Activated T-helper 2 cell treated with anti-CD3 and anti-CD28 coated beads, Interferon-gamma antibody, Interleukin-2, Interleukin-4, amounts not matched to agents 10 μg/mL and 5 μg/mL and 100 μg/mL, durations not matched to agents 14 hours and 24 hours and 36 hours (primary cell): ENCODE measurements around the gene LRP1. TPM values are rescaled to one million over a fixed set of nuclear protein-coding genes. Genes with fewer than 3 reads are reported as not detected.

ENCODE experiments used
- DNase-seq: peaks from one replicate; pipeline ENCODE4 v3.0.0; 2021; ENCODE audit warnings: low spot score
- H3K27ac Mint-ChIP-seq: one replicate; pipeline ENCODE4 v1.8.0; 2021; ENCODE audit warnings: mixed read lengths
- H3K27me3 Mint-ChIP-seq: one replicate; pipeline ENCODE4 v1.8.0; 2021; ENCODE audit warnings: low read depth, mixed read lengths
- H3K36me3 Mint-ChIP-seq: one replicate; pipeline ENCODE4 v1.8.0; 2021; ENCODE audit warnings: low read depth, mixed read lengths
- H3K4me1 Mint-ChIP-seq: one replicate; pipeline ENCODE4 v1.8.0; 2021; ENCODE audit warnings: low read depth, mixed read lengths
- H3K4me3 Mint-ChIP-seq: one replicate; pipeline ENCODE4 v1.8.0; 2021; ENCODE audit warnings: low read depth, mild to moderate bottlenecking, moderate library complexity, mixed read lengths
- H3K9me3 Mint-ChIP-seq: one replicate; pipeline ENCODE4 v1.8.0; 2021; ENCODE audit warnings: mixed read lengths
- intact Hi-C: fragments of 100-400 bp; cut with micrococcal nuclease; formaldehyde crosslinking; loops from one replicate; pipeline ENCODE4 v1.15.1; 2023
- total RNA-seq: library from RNA; stranded (reverse); gene quantifications from 2 replicates; pipeline ENCODE4 v1.2.3, GENCODE V29; 2022

The LRP1 gene
- total RNA-seq, 1 donor from 2014 or later = 2.1 TPM

GRCh38 chr12:57126061-57126460 is 2.2 kb upstream of the LRP1 start:
- intact Hi-C loops = loop anchor here (5.0 kb wide), 1 partner anchor 119 kb away; the partner anchor contains the start of gene ZBTB39
- Mint-ChIP-seq H3K36me3 (peaks cover 3% of the 10 kb centered on the region), H3K4me1 (peaks cover 12% of the 10 kb centered on the region), H3K4me3 (no peak overlapping the region), H3K27ac (no peak overlapping the region), H3K27me3 (peaks cover 38% of the 10 kb centered on the region), H3K9me3 (peaks cover 19% of the 10 kb centered on the region)
- DNase-seq = no peak

- DNase-seq = no peak
- peak overlapping the region; percentile 10 for H3K4me3 Mint-ChIP-seq
- intact Hi-C loops = loop anchor here (5.0 kb wide), 1 partner anchor 119 kb away; the partner anchor contains the start of gene ZBTB39
- H3K9me3 Mint-ChIP-seq = peaks cover 19% of the 10 kb centered on the region
- H3K4me1 Mint-ChIP-seq = peaks cover 12% of the 10 kb centered on the region
- H3K27ac Mint-ChIP-seq = no peak overlapping the region
- peaks cover 40% of the 10 kb centered on the region for H3K27me3 Mint-ChIP-seq
- peaks cover 3% of the 10 kb centered on the region for H3K36me3 Mint-ChIP-seq
Observed at GRCh38 chr12:57126561-57126960, 1.7 kb upstream of the LRP1 start.

- H3K9me3 Mint-ChIP-seq = peaks cover 19% of the 10 kb centered on the region
- peak; percentile 61 for DNase-seq
- peaks cover 3% of the 10 kb centered on the region for H3K36me3 Mint-ChIP-seq
- H3K4me1 Mint-ChIP-seq = peaks cover 12% of the 10 kb centered on the region
- H3K27ac Mint-ChIP-seq = no peak overlapping the region
- peaks cover 43% of the 10 kb centered on the region for H3K27me3 Mint-ChIP-seq
- peak overlapping the region; percentile 78 for H3K4me3 Mint-ChIP-seq
- intact Hi-C loops = loop anchor here (5.0 kb wide), 1 partner anchor 120 kb away; the partner anchor contains the start of gene ZBTB39
Observed at GRCh38 chr12:57127101-57127725, 1.1 kb upstream of the LRP1 start.

GRCh38 chr12:57128519-57129247 is 400 bp downstream of the LRP1 start:
- Mint-ChIP-seq H3K27ac (no peak overlapping the region), H3K9me3 (peaks cover 8% of the 10 kb centered on the region), H3K36me3 (peaks cover 3% of the 10 kb centered on the region), H3K4me3 (peak overlapping the region; percentile 3), H3K27me3 (peaks cover 48% of the 10 kb centered on the region), H3K4me1 (peaks cover 12% of the 10 kb centered on the region)
- DNase-seq = no peak
- intact Hi-C loops = loop anchor here (5.0 kb wide), 1 partner anchor 121 kb away; the partner anchor contains the start of gene ZBTB39

- intact Hi-C loops = loop anchor here (5.0 kb wide), 1 partner anchor 122 kb away; the partner anchor contains the start of gene ZBTB39
- Mint-ChIP-seq H3K27ac (no peak overlapping the region), H3K9me3 (peaks cover under 1% of the 10 kb centered on the region), H3K36me3 (no peaks in the 10 kb centered on the region), H3K27me3 (peaks cover 50% of the 10 kb centered on the region), H3K4me1 (peaks cover 12% of the 10 kb centered on the region), H3K4me3 (peak overlapping the region; percentile 41)
- DNase-seq = no peak
Observed at GRCh38 chr12:57129321-57129842, 1.1 kb downstream of the LRP1 start.

GRCh38 chr12:57129889-57130288 is 1.6 kb downstream of the LRP1 start:
- Mint-ChIP-seq H3K27me3 (peaks cover 45% of the 10 kb centered on the region), H3K9me3 (no peaks in the 10 kb centered on the region), H3K36me3 (no peaks in the 10 kb centered on the region), H3K4me3 (peak overlapping the region; percentile 41), H3K4me1 (peaks cover 12% of the 10 kb centered on the region), H3K27ac (no peak overlapping the region)
- DNase-seq = no peak
- intact Hi-C loops = loop anchor here (5.0 kb wide), 1 partner anchor 123 kb away; the partner anchor contains the start of gene ZBTB39

GRCh38 chr12:57130941-57131340 is 2.7 kb downstream of the LRP1 start:
- no peak for DNase-seq
- Mint-ChIP-seq H3K4me1 (peaks cover 12% of the 10 kb centered on the region), H3K9me3 (no peaks in the 10 kb centered on the region), H3K27me3 (peaks cover 42% of the 10 kb centered on the region), H3K36me3 (no peaks in the 10 kb centered on the region), H3K27ac (no peak overlapping the region), H3K4me3 (no peak overlapping the region)
- intact Hi-C loops = no loop called here

- peaks cover 32% of the 10 kb centered on the region for H3K27me3 Mint-ChIP-seq
- H3K9me3 Mint-ChIP-seq = no peaks in the 10 kb centered on the region
- DNase-seq = no peak
- intact Hi-C loops = no loop called here
- H3K27ac Mint-ChIP-seq = no peak overlapping the region
- H3K4me3 Mint-ChIP-seq = no peak overlapping the region
- no peaks in the 10 kb centered on the region for H3K36me3 Mint-ChIP-seq
- H3K4me1 Mint-ChIP-seq = peaks cover 7% of the 10 kb centered on the region
Observed at GRCh38 chr12:57131896-57132744, 3.8 kb downstream of the LRP1 start.

GRCh38 chr12:57133013-57133569 is 4.8 kb downstream of the LRP1 start:
- intact Hi-C loops = no loop called here
- peaks cover 32% of the 10 kb centered on the region for H3K27me3 Mint-ChIP-seq
- H3K27ac Mint-ChIP-seq = no peak overlapping the region
- H3K4me1 Mint-ChIP-seq = peaks cover 5% of the 10 kb centered on the region
- DNase-seq = no peak
- H3K9me3 Mint-ChIP-seq = no peaks in the 10 kb centered on the region
- no peaks in the 10 kb centered on the region for H3K36me3 Mint-ChIP-seq
- H3K4me3 Mint-ChIP-seq = no peak overlapping the region

GRCh38 chr12:57133916-57134315 is 5.6 kb downstream of the LRP1 start:
- peaks cover 32% of the 10 kb centered on the region for H3K27me3 Mint-ChIP-seq
- intact Hi-C loops = no loop called here
- peaks cover 5% of the 10 kb centered on the region for H3K4me1 Mint-ChIP-seq
- no peak overlapping the region for H3K27ac Mint-ChIP-seq
- no peak overlapping the region for H3K4me3 Mint-ChIP-seq
- H3K36me3 Mint-ChIP-seq = no peaks in the 10 kb centered on the region
- DNase-seq = no peak
- H3K9me3 Mint-ChIP-seq = no peaks in the 10 kb centered on the region

GRCh38 chr12:57134949-57135348 is 6.7 kb downstream of the LRP1 start:
- DNase-seq = no peak
- intact Hi-C loops = no loop called here
- no peaks in the 10 kb centered on the region for H3K36me3 Mint-ChIP-seq
- H3K27me3 Mint-ChIP-seq = peaks cover 29% of the 10 kb centered on the region
- H3K4me1 Mint-ChIP-seq = peaks cover under 1% of the 10 kb centered on the region
- no peak overlapping the region for H3K4me3 Mint-ChIP-seq
- no peaks in the 10 kb centered on the region for H3K9me3 Mint-ChIP-seq
- no peak overlapping the region for H3K27ac Mint-ChIP-seq
